Measurements from ENCODE around the gene CTNNB1. TPM values are rescaled to one million over a fixed set of nuclear protein-coding genes. Genes with fewer than 3 reads are reported as not detected.

The CTNNB1 gene
- total and polyA plus RNA-seq, 2 of the 4 experiments (the other 2 are of a cell fraction), result 364 to 1,677 TPM

DNA sequence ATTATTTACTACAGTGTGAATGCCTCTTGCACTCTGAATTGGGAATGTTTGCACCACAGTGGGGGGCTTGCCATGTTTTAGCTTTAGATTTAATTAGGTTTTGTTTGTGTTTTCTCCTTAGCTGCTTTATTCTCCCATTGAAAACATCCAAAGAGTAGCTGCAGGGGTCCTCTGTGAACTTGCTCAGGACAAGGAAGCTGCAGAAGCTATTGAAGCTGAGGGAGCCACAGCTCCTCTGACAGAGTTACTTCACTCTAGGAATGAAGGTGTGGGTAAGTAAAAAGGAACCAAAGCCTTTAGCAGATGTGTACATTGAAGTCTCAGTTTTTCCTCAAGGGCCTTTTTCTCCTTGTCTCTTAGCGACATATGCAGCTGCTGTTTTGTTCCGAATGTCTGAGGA, 36.9 kb downstream of the CTNNB1 start (continued):
- TF ChIP-seq, protein P1, sequence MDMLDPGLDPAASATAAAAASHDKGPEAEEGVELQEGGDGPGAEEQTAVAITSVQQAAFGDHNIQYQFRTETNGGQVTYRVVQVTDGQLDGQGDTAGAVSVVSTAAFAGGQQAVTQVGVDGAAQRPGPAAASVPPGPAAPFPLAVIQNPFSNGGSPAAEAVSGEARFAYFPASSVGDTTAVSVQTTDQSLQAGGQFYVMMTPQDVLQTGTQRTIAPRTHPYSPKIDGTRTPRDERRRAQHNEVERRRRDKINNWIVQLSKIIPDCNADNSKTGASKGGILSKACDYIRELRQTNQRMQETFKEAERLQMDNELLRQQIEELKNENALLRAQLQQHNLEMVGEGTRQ (IDR thresholded peaks at IDR 0.05; ENCODE audit: low read depth, low read length), result no peak

DNA sequence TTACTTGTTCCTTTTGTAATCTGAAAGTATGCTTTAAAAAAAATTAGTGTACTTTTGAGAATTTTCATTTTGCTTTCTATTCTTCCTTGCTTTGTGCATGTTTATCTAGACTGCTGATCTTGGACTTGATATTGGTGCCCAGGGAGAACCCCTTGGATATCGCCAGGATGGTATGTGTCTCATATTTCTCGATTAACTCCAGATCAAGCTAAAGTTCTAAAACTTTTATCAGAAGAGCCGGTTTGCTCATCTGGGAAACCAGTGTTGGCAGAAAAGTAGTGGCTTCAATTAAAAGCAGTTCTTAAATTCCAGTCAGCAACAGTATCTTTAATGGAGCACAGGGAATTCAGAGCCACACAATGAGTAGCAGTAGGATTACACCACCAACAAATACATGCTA, 38.6 kb downstream of the CTNNB1 start:
- H4K5ac ChIP-seq (ENCODE audit: low read depth, low read length), result no peak overlapping the region
- intact Hi-C loops (cut with micrococcal nuclease), result loop anchor here (5.0 kb wide), 1 partner anchor 479 kb away; no protein-coding TSS in a partner anchor

More for the DNA sequence above, 38.6 kb downstream of the CTNNB1 start:
- BruUV-seq (replicated peaks), result no TSS peak
- Histone ChIP-seq H2BK5ac (ENCODE audit: low read depth, low read length, poor library complexity, severe bottlenecking) (no peak overlapping the region), H3K4me3 (ENCODE audit: insufficient read depth, low read depth, low read length) (no peak overlapping the region), H4K20me1 (ENCODE audit: insufficient read depth, low read length) (peaks cover 4% of the 10 kb centered on the region; the same call in 1 of the 2 replicates), H3K14ac (replicated peaks; ENCODE audit: low read depth, low read length) (no peak overlapping the region), H3K36me3 (ENCODE audit: control insufficient read depth, insufficient read depth, low read length) (peaks cover 54% of the 10 kb centered on the region), H4K91ac (ENCODE audit: insufficient read depth, low read depth, low read length) (no peak overlapping the region), H3K18ac (ENCODE audit: low read depth, low read length) (no peak overlapping the region), H3K9me3 (ENCODE audit: control insufficient read depth, insufficient read depth, low read length) (no peaks in the 10 kb centered on the region), H4K8ac (ENCODE audit: low read depth in 2 of 2, low read length in 2 of 2) (no peak overlapping the region), H3K9me1 (ENCODE audit: insufficient read depth, low read length) (peaks cover 3% of the 10 kb centered on the region; the same call in 1 of the 2 replicates), H3K4me1 (ENCODE audit: control insufficient read depth, insufficient read depth, low read length) (no peaks in the 10 kb centered on the region), H3K27me3 (ENCODE audit: control insufficient read depth, insufficient read depth, low read length) (no peaks in the 10 kb centered on the region), H2AK9ac (replicated peaks; ENCODE audit: low read depth, low read length, poor library complexity) (no peak overlapping the region), H2BK120ac (ENCODE audit: low read depth, low read length) (no peak overlapping the region), H2AFZ (replicated peaks; ENCODE audit: low read length, poor library complexity) (no peak overlapping the region), H3K9ac (ENCODE audit: low read depth, low read length) (no peak overlapping the region), H3K56ac (ENCODE audit: extremely low read depth, insufficient read depth, low read length) (no peak overlapping the region), H2BK15ac (ENCODE audit: low read depth, low read length) (no peak overlapping the region), H3K27ac (ENCODE audit: insufficient read depth, low read length) (no peak overlapping the region), H2AK5ac (ENCODE audit: low read depth, low read length) (no peak overlapping the region), H3K4me2 (ENCODE audit: low read depth, low read length) (no peak overlapping the region), H3K23ac (ENCODE audit: low read depth, low read length) (no peak overlapping the region), H3K4ac (ENCODE audit: low read depth, low read length) (no peak overlapping the region), H2BK20ac (ENCODE audit: low read depth, low read length) (no peak overlapping the region), H3K79me1 (ENCODE audit: low read depth in 1 of 2, low read length in 2 of 2) (peaks cover 20 to 29% of the 10 kb centered on the region in 2 experiments)
- in situ Hi-C loops (cut with MboI; ENCODE audit: low sequenced_read_pairs), result no loop called here
- CTCF ChIA-PET, result no interaction called here
- POLR2A ChIA-PET (ENCODE audit: unreplicated experiment), result interaction anchor here (0.6 kb wide), 1 partner anchor 8 kb away, joined by 4 read pairs; no protein-coding TSS in a partner anchor
- no peak for TF ChIP-seq CEBPB (IDR thresholded peaks at IDR 0.05; ENCODE audit: low read depth, low read length)
- dilution Hi-C loops (cut with HindIII; ENCODE audit: low sequenced_read_pairs, unreplicated experiment), result no loop called here
- DNase-seq, result no peak
- ATAC-seq (ENCODE audit: low read depth), result no peak
- no CpG with 5 or more reads among the region's 3 CpGs for WGBS, 2 experiments (ENCODE audit: extremely low coverage in 2 of 2, insufficient read length in 1 of 2)
